ENCODE results near the gene ATP1B1.

ATP1B1 gene

GRCh38 chr1:169092399-169092798, 14.1 kb upstream of the ATP1B1 start:
- H3K27ac ChIP-seq = no peak overlapping the region
- TF ChIP-seq CTCF (IDR thresholded peaks at IDR 0.05) = no peak
- no peak for DNase-seq (ENCODE audit: low spot score)
- no peak overlapping the region for H3K4me3 ChIP-seq

GRCh38 chr1:169094897-169095569, 11.5 kb upstream of the ATP1B1 start:
- no peak overlapping the region for H3K27ac ChIP-seq
- no peak for DNase-seq (ENCODE audit: low spot score)
- no peak for TF ChIP-seq CTCF (IDR thresholded peaks at IDR 0.05)
- no peak overlapping the region for H3K4me3 ChIP-seq

GRCh38 chr1:169098380-169098779, 8.1 kb upstream of the ATP1B1 start:
- Histone ChIP-seq H3K4me3 (no peak overlapping the region), H3K27ac (no peak overlapping the region)
- no peak for DNase-seq (ENCODE audit: low spot score)
- TF ChIP-seq CTCF (IDR thresholded peaks at IDR 0.05) = no peak

DNA sequence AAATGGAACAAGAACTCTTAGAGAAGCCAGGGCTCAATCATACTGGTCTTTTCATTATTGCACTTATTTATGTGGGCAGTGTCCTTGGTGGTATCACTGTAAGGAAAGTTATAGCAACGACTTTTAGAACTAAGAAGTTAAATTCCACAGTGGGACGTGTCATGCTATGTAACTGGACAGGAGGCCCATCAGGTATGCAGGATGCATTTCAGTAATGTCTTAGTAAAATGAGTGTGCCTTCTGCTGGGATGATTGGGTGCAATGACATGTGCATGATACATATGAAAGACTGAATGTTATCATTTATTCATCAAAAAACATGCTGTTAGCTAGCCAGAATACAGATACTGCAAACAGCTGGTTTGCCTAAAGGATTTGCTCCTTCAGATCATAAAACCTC, 6.9 kb upstream of the ATP1B1 start:
- DNase-seq (ENCODE audit: low spot score) = no peak
- H3K4me3 ChIP-seq = no peak overlapping the region

DNA sequence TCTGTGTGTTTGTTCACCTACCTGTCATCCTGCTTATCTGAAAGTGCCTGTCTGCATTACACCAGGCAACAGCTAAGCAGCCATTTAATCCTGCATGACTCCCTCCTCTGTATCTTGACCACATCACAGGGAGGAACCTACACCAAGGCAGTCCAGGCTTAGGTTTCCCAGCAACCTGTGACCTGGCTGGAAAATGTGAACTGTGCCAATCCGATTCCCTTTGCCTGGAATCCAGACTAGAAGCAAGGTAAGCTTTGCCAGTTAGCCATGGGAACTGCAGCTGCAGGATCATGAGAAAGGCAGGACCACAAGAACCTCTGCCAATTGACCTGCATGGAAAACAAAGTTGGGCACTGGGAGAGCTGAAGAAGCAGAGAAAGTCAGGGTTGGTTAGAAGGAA, 6.3 kb upstream of the ATP1B1 start:
- no peak for DNase-seq (ENCODE audit: low spot score)
- Histone ChIP-seq H3K4me3 (no peak overlapping the region), H3K27ac (no peak overlapping the region)

More for the DNA sequence above, 6.9 kb upstream of the ATP1B1 start:
- H3K27ac ChIP-seq = no peak overlapping the region
- no peak for TF ChIP-seq CTCF (IDR thresholded peaks at IDR 0.05)

GRCh38 chr1:169100651-169101088, 5.8 kb upstream of the ATP1B1 start:
- DNase-seq (ENCODE audit: low spot score) = no peak
- no peak overlapping the region for H3K27ac ChIP-seq
- no peak for TF ChIP-seq CTCF (IDR thresholded peaks at IDR 0.05)
- no peak overlapping the region for H3K4me3 ChIP-seq

More for the DNA sequence above, 6.3 kb upstream of the ATP1B1 start:
- TF ChIP-seq CTCF (IDR thresholded peaks at IDR 0.05) = no peak

- Histone ChIP-seq H3K27ac (peak overlapping the region in 1 of 2 donors; percentile 39), H3K4me3 (no peak overlapping the region)
- TF ChIP-seq CTCF (IDR thresholded peaks at IDR 0.05) = no peak
- DNase-seq (ENCODE audit: low spot score) = no peak
These were observed 3.9 kb upstream of the ATP1B1 start for GRCh38 chr1:169102567-169102966.
